Raji (cell line): ENCODE results near the gene MYH1.

ENCODE experiments used
- POLR2A ChIP-seq: IDR thresholded peaks from 2 replicates; pipeline ENCODE4 v1.6.1; 2011; ENCODE audit warnings: low read depth, low read length, control low read depth; ENCODE audit not compliant: insufficient read depth

The MYH1 gene

DNA sequence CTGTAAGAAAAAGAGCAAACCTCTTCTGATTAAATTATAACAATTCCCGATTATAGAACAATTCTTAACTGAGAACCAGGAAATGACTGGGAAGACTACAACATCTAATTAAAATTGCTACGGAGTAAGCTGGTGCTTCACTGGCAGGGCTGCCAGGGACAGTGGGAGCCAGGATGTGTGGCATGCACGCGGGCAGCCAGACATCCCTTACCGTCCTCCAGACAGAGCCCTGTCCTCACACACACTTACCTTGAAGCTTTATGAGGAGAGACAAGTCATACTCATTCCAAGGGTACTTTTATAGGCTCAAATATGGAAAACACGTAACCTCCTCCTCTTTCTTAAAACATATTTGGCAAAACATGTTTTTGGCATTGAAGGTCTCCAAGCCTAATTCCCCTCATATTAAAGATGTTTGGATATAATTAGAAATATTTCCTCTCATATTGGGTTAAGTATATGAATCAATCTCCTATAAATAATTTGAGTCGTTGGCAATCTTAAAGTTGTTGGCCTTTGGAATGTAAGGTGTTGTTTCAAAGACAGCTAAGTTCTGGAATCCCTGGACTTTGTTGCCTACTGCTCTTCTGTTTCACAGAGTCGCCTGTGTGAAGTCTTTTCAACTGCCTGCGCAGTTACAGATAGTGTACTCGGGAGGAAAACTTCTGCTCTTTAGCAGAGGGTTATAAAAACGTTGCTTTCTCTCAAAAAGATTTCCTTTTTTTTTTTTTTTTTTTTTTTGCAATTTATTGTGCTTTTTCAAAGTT, at the start of gene MYH1:
TSS of gene MYH1 (minus strand) at position 272 of the 767 bp plus-strand sequence. CDS start 1,900 bp downstream, outside the sequence.
- no peak for TF ChIP-seq POLR2A

DNA sequence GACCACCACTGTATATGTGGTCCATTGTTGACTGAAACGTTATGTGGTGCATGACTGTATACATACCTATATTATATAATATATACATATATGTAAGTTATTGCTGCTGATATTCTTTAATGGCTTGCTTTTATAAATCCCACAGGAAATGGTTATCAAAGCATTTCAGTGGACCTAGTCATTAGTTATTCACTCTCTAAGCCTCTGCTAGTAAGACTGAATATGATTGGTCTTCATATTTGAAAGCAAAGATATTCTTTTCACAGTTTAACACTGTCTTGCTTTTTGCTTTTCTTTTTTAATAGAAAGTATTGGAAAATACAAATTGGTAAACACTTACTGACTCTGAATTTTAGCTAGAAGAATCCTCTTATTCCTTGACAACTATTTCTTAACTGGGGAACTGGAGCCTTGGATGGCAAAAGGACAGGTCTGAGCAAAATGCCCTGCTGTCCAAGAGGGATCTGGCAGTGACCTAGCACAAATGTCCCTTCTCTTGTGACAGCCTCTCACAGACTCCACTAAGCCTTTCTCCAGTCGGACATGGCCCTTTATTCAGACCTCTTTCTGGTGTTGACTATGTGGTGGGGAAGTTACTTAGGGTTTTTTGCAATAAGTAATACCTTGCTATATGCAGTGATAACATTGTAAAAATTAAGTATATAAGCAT, 45.8 kb upstream of the MYH1 start:
- no peak for TF ChIP-seq POLR2A

DNA sequence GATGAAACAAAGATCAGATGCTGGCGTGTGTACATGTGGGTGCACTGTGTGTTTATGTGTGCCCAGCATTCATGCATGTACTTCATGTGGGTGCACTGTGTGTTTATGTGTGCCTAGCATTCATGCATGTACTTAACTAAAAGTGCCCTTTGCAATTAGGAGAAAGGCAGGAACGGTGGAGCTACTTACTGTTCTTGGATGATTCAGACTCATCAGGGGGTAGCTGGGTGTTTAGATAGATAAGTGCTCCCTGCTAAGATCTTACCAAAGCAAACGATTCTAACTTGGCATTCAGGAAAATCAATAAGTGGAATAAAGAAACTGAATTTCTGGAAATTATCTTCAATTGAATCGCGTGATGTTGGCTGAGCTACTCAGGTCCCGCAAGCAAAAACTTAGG, 39.7 kb upstream of the MYH1 start:
- TF ChIP-seq POLR2A: no peak

DNA sequence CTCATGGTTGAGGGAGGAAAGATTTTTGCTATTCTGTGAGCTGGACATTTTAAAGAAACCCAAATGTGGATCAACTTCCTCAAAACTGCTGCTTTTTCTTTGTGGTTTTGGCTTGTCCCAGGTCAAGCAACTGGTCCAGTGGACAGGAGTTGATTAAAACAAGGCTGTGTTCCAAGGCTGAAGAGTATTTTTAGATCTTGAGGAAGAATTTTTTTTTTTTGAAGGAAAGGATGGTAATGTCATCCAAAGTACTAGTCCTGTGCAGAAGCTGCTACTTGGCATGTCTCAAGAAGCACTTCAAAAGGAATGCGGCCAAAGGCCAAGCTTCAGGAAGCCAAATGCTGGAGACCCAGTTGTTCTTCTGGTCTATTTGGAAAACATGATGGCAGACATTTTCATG, 39.1 kb upstream of the MYH1 start:
- TF ChIP-seq POLR2A: no peak

DNA sequence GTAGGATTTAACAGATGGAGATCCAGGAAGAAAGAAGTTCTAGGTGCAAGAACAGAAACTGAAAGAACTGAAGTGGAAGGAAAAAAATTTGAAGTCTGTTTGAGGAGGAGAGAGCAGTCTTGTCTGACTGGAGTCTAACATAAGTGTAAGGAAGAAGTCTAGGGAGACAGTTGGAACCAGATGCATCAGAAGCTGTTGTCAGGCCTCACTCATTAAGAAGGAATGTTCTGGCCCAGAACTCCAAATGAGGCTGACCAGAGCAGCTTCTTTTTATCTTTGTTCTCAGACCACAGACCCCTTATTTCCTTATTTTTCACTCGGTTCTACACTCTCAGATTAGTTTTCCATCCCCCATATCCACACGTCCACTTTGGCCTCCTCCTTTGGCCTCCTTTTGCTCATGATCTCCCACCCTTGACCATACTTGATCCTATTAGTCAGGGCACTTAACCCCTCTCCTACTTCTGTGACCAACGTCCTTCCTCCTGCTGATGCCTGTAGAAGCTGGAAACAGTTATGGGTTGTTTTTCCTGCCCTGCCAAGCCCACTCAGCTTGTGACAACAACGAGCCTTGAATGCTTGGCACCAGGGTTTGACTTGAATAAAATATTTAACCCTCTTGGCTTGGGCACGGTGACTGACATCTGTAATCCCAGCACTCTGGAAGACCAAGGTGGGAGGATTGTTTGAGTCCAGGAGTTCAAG, 38.1 kb upstream of the MYH1 start:
- TF ChIP-seq POLR2A: no peak

DNA sequence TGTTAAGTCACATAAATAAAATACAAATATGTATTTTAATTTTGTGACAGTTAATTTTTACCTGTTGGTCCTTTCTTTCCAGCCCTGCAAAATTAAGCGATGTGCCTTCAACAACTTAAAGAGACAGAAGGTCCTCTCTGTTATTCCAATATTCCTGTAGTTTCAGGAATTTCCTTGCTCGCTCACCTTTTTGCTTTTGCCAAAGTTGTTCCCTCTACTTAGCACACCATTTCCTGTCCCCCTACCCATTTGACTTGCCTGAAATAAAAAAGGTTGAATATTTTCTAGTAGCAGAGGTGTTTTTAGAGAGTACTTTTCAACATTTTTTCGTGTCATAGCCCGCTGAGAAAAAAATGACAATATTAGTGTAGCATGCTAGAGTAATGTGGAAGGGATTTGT, 31.7 kb upstream of the MYH1 start:
- TF ChIP-seq POLR2A: no peak

DNA sequence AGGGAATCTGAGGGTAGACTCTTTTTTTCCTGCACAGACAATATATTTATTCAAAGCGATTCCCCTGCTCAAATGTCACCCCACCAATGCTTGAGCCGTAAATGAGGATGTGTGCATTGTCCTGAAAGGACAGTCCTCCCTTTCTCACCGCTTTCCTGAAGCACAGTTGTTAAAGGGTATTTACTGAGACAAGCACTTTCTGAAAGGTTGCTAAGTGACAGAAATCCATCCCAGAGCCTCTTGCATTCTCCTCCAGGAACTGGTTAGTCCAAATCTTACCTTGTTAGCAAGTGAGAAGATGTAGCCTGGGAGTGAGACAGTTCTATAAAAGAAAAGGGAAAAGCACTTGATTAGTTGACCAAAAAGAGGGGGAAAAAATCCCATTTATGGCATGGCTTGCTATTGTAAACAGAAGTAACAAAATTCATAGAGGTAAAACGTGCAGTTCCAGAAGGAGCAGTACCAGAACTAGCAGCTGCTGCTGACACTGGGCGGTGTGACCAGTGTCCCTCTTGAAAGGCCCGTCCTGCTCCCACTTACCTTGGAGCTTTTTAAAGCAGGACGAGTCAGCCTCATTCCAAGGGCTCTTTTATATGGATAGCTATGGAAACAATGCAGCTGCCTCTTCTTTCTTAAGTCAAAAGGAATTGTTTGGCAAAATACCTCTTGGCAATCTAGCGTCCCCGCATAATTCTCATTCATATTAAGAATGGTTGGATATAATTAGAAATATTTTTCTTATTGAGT, 30.9 kb upstream of the MYH1 start, which contains the start of gene MYH2:
TSS of gene MYH2 (minus strand) at position 563 of the 747 bp plus-strand sequence. CDS start 1,738 bp downstream, outside the sequence.
- no peak for TF ChIP-seq POLR2A

DNA sequence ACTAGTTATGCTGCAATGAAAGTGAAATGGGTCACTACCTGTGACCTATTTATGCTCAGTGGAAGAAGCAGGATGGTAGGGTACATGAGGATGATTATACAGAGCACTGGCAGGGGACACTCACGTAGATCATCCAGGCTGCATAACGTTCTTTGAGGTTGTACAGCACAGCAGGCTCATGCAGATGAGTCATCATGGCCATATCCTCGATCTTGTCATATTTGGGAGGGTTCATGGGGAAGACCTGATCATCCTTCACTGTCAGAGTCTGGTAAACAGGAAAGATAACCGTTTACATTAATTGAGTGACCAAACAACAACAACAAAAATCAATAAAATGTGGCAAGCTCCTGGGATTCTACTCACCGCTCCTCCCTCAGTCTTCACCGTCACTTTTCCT, 29.0 kb upstream of the MYH1 start:
- TF ChIP-seq POLR2A: no peak

DNA sequence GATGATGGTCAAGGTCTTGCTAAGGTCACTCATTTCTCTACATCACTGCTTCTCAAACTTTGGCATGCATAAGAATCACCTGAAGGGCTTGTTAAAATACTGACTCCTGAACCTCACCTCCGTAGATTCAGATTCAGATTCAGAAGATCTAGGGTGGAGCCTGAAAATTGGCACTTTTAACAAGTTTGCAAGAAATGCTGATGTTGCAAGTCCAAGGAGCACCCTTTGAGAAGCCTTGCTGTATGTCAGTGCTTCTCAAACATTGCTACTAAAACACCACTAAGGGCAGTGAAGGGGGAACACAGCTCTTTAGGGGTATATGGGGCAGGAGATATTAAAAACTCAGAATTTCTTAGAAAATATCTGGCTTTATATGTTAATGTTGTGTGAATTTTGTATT, 13.7 kb upstream of the MYH1 start:
- no peak for TF ChIP-seq POLR2A

DNA sequence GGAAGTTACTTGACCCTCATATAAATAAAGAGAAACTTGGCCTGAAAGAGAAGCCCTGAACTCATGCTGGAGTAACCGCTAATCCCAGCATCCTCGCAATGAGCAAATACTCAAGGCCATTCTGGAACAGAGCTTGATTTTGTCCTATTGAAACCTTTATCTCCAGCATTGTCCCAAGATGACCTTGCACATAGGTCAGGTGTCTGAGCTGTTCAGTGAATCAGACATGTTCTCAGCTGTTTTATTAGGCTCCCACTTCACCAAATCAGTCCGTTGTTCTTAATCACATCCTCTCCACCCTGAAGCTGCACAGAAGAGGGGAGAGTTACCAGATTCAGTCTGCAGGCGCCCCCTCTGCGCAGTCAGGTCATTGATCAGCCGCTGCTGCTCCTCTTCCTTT, 9.1 kb upstream of the MYH1 start:
- no peak for TF ChIP-seq POLR2A

DNA sequence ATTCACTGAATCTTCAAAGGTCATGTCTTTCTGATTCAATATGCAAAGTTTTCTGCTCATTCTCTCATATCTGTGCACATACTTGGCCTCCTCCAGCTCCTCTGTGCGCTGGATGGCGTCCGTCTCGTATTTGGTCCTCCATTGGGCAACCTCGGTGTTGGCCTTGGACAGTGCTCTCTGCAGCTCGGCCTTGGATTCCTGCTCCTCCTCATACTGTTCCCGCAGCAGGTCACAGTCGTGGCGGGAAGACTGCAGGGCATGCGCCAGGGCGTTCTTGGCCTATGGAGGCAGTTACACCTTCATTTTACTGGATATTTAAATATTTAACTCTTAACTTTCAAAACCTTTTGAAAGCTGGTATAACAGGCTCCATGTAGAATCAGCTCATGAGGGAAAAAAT, 8.2 kb upstream of the MYH1 start:
- TF ChIP-seq POLR2A: no peak

DNA sequence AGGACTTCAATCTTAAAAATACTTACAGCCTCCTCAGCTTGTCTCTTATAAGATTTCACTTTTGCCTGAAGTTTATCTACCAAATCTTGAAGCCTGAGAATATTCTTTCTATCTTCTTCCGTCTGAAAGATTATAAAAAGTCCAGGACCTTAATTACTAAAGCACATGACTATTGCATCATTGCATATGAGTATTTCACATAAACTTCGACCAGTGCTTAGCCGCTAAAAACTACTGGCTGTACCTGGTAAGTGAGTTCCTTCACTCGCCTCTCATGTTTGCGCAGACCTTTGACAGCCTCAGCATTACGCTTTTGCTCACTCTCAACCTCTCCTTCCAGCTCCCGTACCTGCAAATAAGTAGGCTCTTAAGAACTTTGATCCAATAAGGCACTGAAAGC, 4.7 kb upstream of the MYH1 start:
- no peak for TF ChIP-seq POLR2A

DNA sequence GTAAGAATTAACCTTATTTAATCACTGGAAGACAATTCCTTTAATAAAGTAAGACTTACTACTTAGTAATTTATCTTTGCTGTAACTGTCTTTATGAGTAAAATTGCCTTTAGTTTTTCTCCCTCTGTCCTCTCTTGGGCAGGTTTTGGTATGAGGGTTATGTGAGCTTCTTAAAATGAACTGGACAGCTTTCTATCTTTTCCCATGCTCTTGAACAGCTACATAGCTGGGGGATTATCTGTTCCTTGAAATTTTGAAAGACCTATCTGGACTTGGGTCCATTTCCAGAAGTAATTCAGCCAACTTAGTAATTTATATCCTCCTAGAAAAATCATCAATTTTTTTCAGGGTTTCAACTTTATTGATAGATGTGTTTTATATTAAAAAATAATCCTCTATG, 3.6 kb upstream of the MYH1 start:
- TF ChIP-seq POLR2A: no peak

DNA sequence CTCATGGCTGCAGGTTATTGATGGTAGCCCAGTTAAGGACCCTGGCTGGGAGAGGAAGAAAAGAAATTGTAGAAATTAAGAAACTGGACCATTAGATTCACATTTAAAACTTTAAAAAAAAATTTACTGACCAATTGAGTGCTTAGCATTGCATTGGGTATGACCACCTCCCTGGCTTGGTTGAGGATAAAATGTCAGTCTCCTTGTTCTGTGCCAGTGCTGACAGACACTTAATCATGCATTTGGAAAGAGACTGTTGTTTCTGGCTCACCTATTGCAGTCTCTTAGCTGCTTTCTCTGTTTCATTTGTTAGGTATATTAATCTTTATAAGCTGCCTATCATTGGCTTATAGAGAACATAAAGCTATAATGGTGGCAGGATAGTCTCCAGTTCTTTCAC, 1.7 kb downstream of the MYH1 start:
- TF ChIP-seq POLR2A: no peak

DNA sequence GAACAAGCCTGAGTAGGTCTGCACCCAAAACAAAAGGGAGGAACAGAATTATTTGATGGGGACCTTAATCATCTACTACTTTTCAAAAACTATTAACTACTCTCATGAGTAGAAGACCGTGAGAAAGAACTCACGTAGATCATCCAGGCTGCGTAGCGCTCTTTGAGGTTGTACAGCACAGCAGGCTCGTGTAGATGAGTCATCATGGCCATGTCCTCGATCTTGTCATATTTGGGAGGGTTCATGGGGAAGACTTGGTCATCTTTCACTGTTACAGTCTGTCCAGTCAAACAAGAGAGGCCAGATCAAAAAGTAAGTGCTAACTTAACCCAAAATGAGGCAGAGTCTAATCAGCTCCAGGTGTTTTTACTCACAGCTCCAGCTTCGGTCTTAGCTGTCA, 2.3 kb downstream of the MYH1 start:
- no peak for TF ChIP-seq POLR2A

DNA sequence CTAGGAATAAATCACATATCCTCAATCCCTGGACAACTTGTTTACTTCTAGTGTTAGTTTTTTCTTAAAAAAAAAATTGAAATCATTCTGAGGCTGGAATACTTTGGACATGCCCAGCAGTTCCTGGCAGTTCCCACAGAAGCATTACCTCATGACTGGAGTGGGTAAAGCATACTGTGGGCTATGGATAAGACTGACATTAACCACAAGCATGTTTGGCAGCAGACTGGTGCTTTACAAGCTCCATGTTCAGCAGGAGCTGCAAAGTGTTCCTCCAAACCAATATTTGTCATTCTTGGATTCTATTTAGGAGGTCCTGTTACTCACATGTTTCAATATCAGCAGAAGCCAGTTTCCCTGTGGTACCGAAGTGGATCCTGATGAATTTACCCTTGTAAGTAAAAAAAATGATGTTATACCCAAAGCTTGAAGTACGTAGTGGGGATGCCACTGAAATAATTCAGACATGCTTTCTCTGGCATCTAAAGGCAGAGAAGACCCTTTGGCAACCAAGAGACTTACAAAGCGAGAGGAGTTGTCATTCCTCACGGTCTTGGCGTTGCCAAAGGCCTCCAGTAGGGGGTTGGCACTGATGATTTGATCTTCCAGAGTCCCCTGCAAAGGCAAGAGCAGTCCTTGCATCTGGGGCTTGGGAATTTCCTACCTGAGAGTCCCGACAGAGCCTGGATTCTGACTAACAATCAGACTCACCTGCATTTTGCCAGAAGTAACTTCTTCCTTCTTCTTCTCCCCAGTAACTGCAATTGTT, 4.9 kb downstream of the MYH1 start:
- no peak for TF ChIP-seq POLR2A
